RWPE1 (cell line): ENCODE results near the gene ST6GALNAC1.

ENCODE experiments used
- CTCF ChIA-PET: fragments of 350-600 bp; sonication (Branson Sonifier 250); formaldehyde crosslinking; extraction: SDS; loops from one replicate; lab custom pipeline; 2021; lab: Yijun Ruan, JAX
- POLR2A ChIA-PET: fragments of 400-600 bp; formaldehyde crosslinking; extraction: SDS; loops from one replicate; lab custom pipeline; 2020; ENCODE audit warnings: antibody characterized with exemption; ENCODE audit not compliant: low non-redundant PET; lab: Yijun Ruan, JAX
- DNase-seq: peaks from one replicate; pipeline ENCODE4 v3.0.0; 2012; ENCODE audit warnings: low spot score
- H3K27ac ChIP-seq: fragments of 450-650 bp; 2 replicates; pipeline ENCODE4 v1.5.1; 2017
- TF ChIP-seq, protein P1 (sequence below): fragments of 450-650 bp; conservative IDR thresholded peaks from 2 replicates; pipeline ENCODE4 v1.5.1; 2017; ENCODE audit warnings: low read depth, mild to moderate bottlenecking

ST6GALNAC1 gene

DNA sequence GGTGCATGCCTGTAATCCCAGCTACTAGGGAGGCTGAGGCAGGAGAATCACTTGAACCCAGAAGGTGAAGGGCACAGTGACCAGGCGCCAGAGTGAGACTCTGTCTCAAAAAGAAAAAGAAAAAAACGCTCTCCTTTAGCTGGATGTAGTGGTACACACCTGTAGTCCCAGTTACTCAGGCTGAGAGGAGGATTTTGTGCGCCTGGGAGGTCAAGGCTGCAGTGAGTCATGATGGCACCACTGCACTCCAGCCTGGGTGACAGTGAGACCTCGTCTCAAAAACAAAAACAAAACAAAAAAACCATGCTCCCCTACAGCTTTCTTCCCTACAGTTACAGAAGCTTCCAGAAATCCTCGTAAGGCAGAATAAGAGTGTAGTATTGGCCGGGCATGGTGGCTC, 33.1 kb upstream of the ST6GALNAC1 start:
- CTCF ChIA-PET = interaction anchor here (0.6 kb wide), 1 partner anchor 60 kb away, joined by 3 read pairs; no protein-coding TSS in a partner anchor
- H3K27ac ChIP-seq = no peak overlapping the region
- POLR2A ChIA-PET = no interaction called here

DNA sequence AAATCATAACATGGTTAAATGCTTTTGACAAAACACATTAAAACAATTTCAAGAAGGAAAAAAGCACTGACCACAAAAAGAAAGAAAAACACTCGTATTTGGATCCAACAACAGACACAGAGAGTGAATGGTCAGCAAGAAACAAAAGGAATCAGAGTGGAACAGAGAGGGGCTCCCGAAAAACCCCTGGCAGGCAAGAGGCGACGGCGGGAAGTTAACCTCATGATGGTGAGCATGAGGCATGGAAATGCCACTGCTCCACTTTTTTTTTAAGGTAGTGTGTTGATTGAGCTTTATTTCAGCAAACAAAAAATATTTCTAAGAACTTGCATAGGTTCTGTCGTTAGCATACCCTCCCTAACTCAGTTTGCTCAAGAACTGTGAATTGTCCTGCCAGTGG, 32.1 kb upstream of the ST6GALNAC1 start:
- ChIA-PET CTCF (interaction anchor here (0.6 kb wide), 1 partner anchor 38 kb away, joined by 4 read pairs; no protein-coding TSS in a partner anchor), POLR2A (no interaction called here)
- no peak overlapping the region for H3K27ac ChIP-seq
- DNase-seq = no peak
- TF ChIP-seq, protein P1, sequence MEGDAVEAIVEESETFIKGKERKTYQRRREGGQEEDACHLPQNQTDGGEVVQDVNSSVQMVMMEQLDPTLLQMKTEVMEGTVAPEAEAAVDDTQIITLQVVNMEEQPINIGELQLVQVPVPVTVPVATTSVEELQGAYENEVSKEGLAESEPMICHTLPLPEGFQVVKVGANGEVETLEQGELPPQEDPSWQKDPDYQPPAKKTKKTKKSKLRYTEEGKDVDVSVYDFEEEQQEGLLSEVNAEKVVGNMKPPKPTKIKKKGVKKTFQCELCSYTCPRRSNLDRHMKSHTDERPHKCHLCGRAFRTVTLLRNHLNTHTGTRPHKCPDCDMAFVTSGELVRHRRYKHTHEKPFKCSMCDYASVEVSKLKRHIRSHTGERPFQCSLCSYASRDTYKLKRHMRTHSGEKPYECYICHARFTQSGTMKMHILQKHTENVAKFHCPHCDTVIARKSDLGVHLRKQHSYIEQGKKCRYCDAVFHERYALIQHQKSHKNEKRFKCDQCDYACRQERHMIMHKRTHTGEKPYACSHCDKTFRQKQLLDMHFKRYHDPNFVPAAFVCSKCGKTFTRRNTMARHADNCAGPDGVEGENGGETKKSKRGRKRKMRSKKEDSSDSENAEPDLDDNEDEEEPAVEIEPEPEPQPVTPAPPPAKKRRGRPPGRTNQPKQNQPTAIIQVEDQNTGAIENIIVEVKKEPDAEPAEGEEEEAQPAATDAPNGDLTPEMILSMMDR = no peak

More for the DNA sequence above, 33.1 kb upstream of the ST6GALNAC1 start:
- TF ChIP-seq, protein P1 = no peak
- DNase-seq = no peak

DNA sequence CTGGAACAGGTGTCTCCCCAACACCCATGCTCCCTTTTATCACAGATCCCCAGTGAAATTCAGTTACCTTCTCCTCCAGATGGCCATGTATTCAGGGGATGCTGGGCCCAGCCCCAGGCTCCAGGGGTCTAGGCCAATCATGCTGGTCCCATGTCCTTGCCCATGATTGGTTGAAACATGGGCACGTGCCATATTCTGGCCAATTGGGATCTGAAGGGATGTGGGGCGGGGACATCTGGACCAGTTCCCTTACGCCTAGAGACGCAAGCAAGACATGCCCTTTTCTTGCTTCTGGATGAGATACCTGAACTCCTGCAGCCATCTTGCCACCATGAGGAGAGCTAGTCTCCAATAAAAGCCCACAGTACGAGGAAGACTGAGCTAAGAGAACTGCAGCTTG, 31.0 kb upstream of the ST6GALNAC1 start:
- CTCF ChIA-PET = interaction anchor here (0.6 to 0.7 kb wide), 3 partner anchors 14 to 104 kb away, joined by 3 read pairs; no protein-coding TSS in a partner anchor
- TF ChIP-seq, protein P1 = no peak

DNA sequence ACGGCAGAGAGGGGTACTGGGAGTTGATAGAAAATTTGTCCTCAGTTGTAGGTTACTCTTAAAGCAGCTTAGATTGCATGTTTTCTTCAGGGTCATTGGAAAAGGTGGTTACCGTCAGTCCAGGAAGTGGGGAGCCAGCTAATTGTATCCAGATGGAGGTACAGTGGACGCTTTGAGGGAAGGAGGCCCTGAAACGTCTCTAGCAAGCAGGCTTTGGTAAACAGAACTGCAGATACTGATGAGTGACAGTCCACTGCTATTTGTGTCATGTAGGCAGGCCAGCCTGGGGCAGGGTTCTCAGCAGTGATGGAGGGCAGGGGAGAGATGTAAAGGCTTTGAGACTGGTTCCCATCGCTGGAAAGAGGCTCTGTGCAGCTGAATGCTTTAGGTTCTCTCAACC, 30.2 kb upstream of the ST6GALNAC1 start:
- no peak for DNase-seq
- TF ChIP-seq, protein P1 = no peak
- no peak overlapping the region for H3K27ac ChIP-seq
- ChIA-PET POLR2A (no interaction called here), CTCF (no interaction called here)

More for the DNA sequence above, 31.0 kb upstream of the ST6GALNAC1 start:
- H3K27ac ChIP-seq = no peak overlapping the region
- DNase-seq = no peak
- POLR2A ChIA-PET = no interaction called here

DNA sequence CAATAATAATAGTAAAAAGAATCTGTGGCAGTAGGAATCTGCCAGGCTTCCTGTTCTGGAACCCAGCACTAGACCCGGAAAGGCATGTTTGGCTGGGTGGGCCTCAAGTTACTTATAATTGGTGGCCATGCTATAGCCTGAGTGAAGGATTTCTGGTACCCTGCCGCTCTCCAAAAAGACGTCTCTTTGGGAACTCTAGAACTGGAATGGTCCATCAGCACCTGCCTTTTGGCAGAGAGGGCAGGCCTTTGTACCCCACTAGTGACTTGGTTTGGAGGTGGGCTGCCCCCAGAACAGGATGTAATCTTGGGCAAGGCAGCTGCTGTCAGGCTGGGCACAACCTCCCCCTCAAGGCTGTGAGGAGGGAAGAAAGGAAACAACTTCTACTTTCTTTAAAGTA, 29.3 kb upstream of the ST6GALNAC1 start:
- H3K27ac ChIP-seq = peak overlapping the region; percentile 18
- POLR2A ChIA-PET = no interaction called here
- CTCF ChIA-PET = interaction anchor here (1.4 kb wide), 1 partner anchor 8 kb away, joined by 6 read pairs; no protein-coding TSS in a partner anchor
- DNase-seq = no peak
- TF ChIP-seq, protein P1 = no peak

DNA sequence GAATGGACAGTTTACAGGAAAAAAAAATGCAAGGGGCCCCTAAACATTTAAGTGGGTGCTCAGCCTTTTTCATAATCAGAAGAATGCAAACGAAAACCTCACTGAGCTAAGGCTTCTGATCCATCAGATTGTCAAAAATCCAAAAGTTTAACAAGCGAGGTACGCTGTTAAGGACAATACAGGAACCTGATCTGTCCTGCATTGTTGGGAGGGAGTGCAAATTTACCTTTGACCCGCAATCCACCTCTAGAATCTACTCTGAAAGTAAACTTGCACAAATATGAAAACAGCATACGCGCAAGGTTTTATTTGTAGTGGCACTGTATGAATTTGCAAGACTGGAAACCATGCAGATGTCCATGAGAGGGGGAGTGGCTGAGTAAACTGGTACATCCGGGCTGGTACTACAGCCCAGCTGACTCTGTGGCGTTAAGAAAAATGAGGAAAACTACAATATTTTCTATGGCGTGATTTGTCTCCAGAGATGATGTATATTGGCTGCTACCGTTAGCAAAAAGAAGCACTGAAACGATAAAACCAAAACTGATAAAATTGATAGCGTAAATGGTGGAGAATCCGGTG, 28.8 kb upstream of the ST6GALNAC1 start:
- TF ChIP-seq, protein P1 = no peak
- DNase-seq = peak; percentile 20
- ChIA-PET CTCF (interaction anchor here (1.2 to 1.4 kb wide), 2 partner anchors 9 to 150 kb away, joined by 3 to 6 read pairs; no protein-coding TSS in a partner anchor), POLR2A (no interaction called here)
- H3K27ac ChIP-seq = peak overlapping the region; percentile 80
